ENCODE measurements around the gene GAK. TPM values are rescaled to one million over a fixed set of nuclear protein-coding genes. Genes with fewer than 3 reads are reported as not detected.

The GAK gene
- total and polyA plus RNA-seq, 2 of the 4 experiments (the other 2 are of a cell fraction) = 45.1 to 133 TPM

- no peak overlapping the region for H2BK20ac ChIP-seq (ENCODE audit: low read depth, low read length)
- intact Hi-C loops (cut with micrococcal nuclease) (no loop called here), dilution Hi-C loops (cut with HindIII; ENCODE audit: low sequenced_read_pairs, unreplicated experiment) (no loop called here), in situ Hi-C loops (cut with MboI; ENCODE audit: low sequenced_read_pairs) (no loop called here)
- 98% methylated on average over 6 of the region's 17 CpGs; no CpG with 5 or more reads in 1 of the 2 experiments for WGBS, 2 experiments (ENCODE audit: extremely low coverage in 2 of 2, insufficient read length in 1 of 2)
- no peak overlapping the region for H2AFZ ChIP-seq (replicated peaks; ENCODE audit: low read length, poor library complexity)
- H3K9me1 ChIP-seq (ENCODE audit: insufficient read depth, low read length) = peaks cover 12% of the 10 kb centered on the region
- H3K4ac ChIP-seq (ENCODE audit: low read depth, low read length) = no peak overlapping the region
- no peak overlapping the region for H4K91ac ChIP-seq (ENCODE audit: insufficient read depth, low read depth, low read length)
- H3K23ac ChIP-seq (ENCODE audit: low read depth, low read length) = no peak overlapping the region
- peaks cover 7% of the 10 kb centered on the region; the same call in 1 of the 2 replicates for H3K36me3 ChIP-seq (ENCODE audit: control insufficient read depth, insufficient read depth, low read length)
- no peak overlapping the region for H3K9ac ChIP-seq (ENCODE audit: low read depth, low read length)
- H3K56ac ChIP-seq (ENCODE audit: extremely low read depth, insufficient read depth, low read length) = no peak overlapping the region
- peaks cover 15 to 84% of the 10 kb centered on the region in 2 experiments for H3K79me1 ChIP-seq (ENCODE audit: low read depth in 1 of 2, low read length in 2 of 2)
- H2BK5ac ChIP-seq (ENCODE audit: low read depth, low read length, poor library complexity, severe bottlenecking) = no peak overlapping the region
- H3K27me3 ChIP-seq (ENCODE audit: control insufficient read depth, insufficient read depth, low read length) = no peaks in the 10 kb centered on the region
- ChIA-PET POLR2A (ENCODE audit: unreplicated experiment) (no interaction called here), CTCF (no interaction called here)
- H2BK120ac ChIP-seq (ENCODE audit: low read depth, low read length) = no peak overlapping the region
- H2AK5ac ChIP-seq (ENCODE audit: low read depth, low read length) = no peak overlapping the region
- H4K5ac ChIP-seq (ENCODE audit: low read depth, low read length) = no peak overlapping the region
- TF ChIP-seq POLR2A (IDR thresholded peaks at IDR 0.05; ENCODE audit: low read depth, low read length) (no peak), RCOR1 (IDR thresholded peaks at IDR 0.05; ENCODE audit: insufficient replicate concordance, low read length) (no peak), CHD1 (IDR thresholded peaks at IDR 0.05; ENCODE audit: low read depth, low read length) (no peak), MAFK (IDR thresholded peaks at IDR 0.05; ENCODE audit: low read depth, low read length) (no peak), USF2 (IDR thresholded peaks at IDR 0.05; ENCODE audit: low read depth, low read length) (no peak), MAZ (IDR thresholded peaks at IDR 0.05; ENCODE audit: borderline replicate concordance, low read depth, low read length) (no peak), FOS (IDR thresholded peaks at IDR 0.05; ENCODE audit: low read depth, low read length) (no peak), RFX5 (IDR thresholded peaks at IDR 0.05; ENCODE audit: low read depth, low read length) (no peak), MXI1 (IDR thresholded peaks at IDR 0.05; ENCODE audit: borderline replicate concordance, low read depth, low read length) (no peak), ELK1 (IDR thresholded peaks at IDR 0.05; ENCODE audit: borderline replicate concordance, low read depth, low read length) (no peak), RAD21 (IDR thresholded peaks at IDR 0.05; ENCODE audit: low read length) (no peak)
- no peak overlapping the region for H3K4me3 ChIP-seq (ENCODE audit: insufficient read depth, low read depth, low read length)
- no peak overlapping the region for H3K4me2 ChIP-seq (ENCODE audit: low read depth, low read length)
- H4K20me1 ChIP-seq (ENCODE audit: insufficient read depth, low read length) = peaks cover 89% of the 10 kb centered on the region
- ATAC-seq (ENCODE audit: low read depth) = no peak
- no TSS peak for BruUV-seq (replicated peaks)
- no peak overlapping the region for H2AK9ac ChIP-seq (replicated peaks; ENCODE audit: low read depth, low read length, poor library complexity)
- no peak overlapping the region for H3K14ac ChIP-seq (replicated peaks; ENCODE audit: low read depth, low read length)
- no peak for DNase-seq
- no peak overlapping the region for H3K18ac ChIP-seq (ENCODE audit: low read depth, low read length)
- no peak overlapping the region for H4K8ac ChIP-seq (ENCODE audit: low read depth in 2 of 2, low read length in 2 of 2)
- no peak overlapping the region for H2BK15ac ChIP-seq (ENCODE audit: low read depth, low read length)
- H3K4me1 ChIP-seq (ENCODE audit: control insufficient read depth, insufficient read depth, low read length) = peaks cover 8% of the 10 kb centered on the region
- no peak overlapping the region for H3K27ac ChIP-seq (ENCODE audit: insufficient read depth, low read length)
- H3K9me3 ChIP-seq (ENCODE audit: control insufficient read depth, insufficient read depth, low read length) = no peaks in the 10 kb centered on the region
These were observed 10.2 kb downstream of the GAK start for GRCh38 chr4:921830-922331.

Data from IMR-90 (cell line).